Measurements from ENCODE around the gene ZBTB7C.

The ZBTB7C gene

GRCh38 chr18:48131042-48131441 lies 278.1 kb downstream of the ZBTB7C start:
- DNase-seq, result no peak
- 0 out of 2 replicates have a peak, but pooled peaks cover under 1% of the 10 kb centered on the region for H3K79me2 ChIP-seq (ENCODE audit: insufficient read depth, low read length)
- no peaks in the 10 kb centered on the region for H3K36me3 ChIP-seq (ENCODE audit: insufficient read depth, low read length)
- no peaks in the 10 kb centered on the region for H3K9me3 ChIP-seq (ENCODE audit: insufficient read depth, low read length, severe bottlenecking)
- no peak overlapping the region for H3K27ac ChIP-seq (ENCODE audit: low read length)
- H3K9ac ChIP-seq (ENCODE audit: low read depth, low read length), result no peak overlapping the region
- peaks cover 14% of the 10 kb centered on the region; the same call in 1 of the 2 replicates for H4K20me1 ChIP-seq (ENCODE audit: insufficient read depth, low read length)
- TF ChIP-seq CTCF (IDR thresholded peaks at IDR 0.05; ENCODE audit: borderline replicate concordance, extremely low read depth, low read length, poor library complexity, severe bottlenecking) (no peak), EZH2 (IDR thresholded peaks at IDR 0.05; ENCODE audit: borderline replicate concordance, low read depth, low read length, severe bottlenecking) (no peak)
- H3K27me3 ChIP-seq (ENCODE audit: insufficient read depth, low read length, poor library complexity), result no peaks in the 10 kb centered on the region
- H2AFZ ChIP-seq (ENCODE audit: low read depth, low read length), result no peak overlapping the region
- H3K4me2 ChIP-seq (ENCODE audit: insufficient read depth, low read length), result no peak overlapping the region
- peaks cover 24% of the 10 kb centered on the region for H3K4me1 ChIP-seq (ENCODE audit: insufficient read depth, low read length)
- ATAC-seq (ENCODE audit: insufficient read depth, low read depth), result no peak
- no peak overlapping the region for H3K4me3 ChIP-seq (ENCODE audit: low read depth in 1 of 2, low read length in 2 of 2)

GRCh38 chr18:48129621-48130082 lies 279.5 kb downstream of the ZBTB7C start:
- ATAC-seq (ENCODE audit: insufficient read depth, low read depth) (no peak), DNase-seq (no peak)
- H3K4me1 ChIP-seq (ENCODE audit: insufficient read depth, low read length), result peaks cover 11% of the 10 kb centered on the region
- no peak overlapping the region for H3K27ac ChIP-seq (ENCODE audit: low read length)
- H3K9ac ChIP-seq (ENCODE audit: low read depth, low read length), result no peak overlapping the region
- H3K4me2 ChIP-seq (ENCODE audit: insufficient read depth, low read length), result no peak overlapping the region
- no peaks in the 10 kb centered on the region for H3K9me3 ChIP-seq (ENCODE audit: insufficient read depth, low read length, severe bottlenecking)
- H3K79me2 ChIP-seq (ENCODE audit: insufficient read depth, low read length), result no peaks in the 10 kb centered on the region
- no peak overlapping the region for H2AFZ ChIP-seq (ENCODE audit: low read depth, low read length)
- no peaks in the 10 kb centered on the region for H3K27me3 ChIP-seq (ENCODE audit: insufficient read depth, low read length, poor library complexity)
- no peak overlapping the region for H3K4me3 ChIP-seq (ENCODE audit: low read depth in 1 of 2, low read length in 2 of 2)
- H4K20me1 ChIP-seq (ENCODE audit: insufficient read depth, low read length), result peaks cover 17% of the 10 kb centered on the region; the same call in 1 of the 2 replicates
- no peaks in the 10 kb centered on the region for H3K36me3 ChIP-seq (ENCODE audit: insufficient read depth, low read length)
- TF ChIP-seq EZH2 (IDR thresholded peaks at IDR 0.05; ENCODE audit: borderline replicate concordance, low read depth, low read length, severe bottlenecking) (no peak), CTCF (IDR thresholded peaks at IDR 0.05; ENCODE audit: borderline replicate concordance, extremely low read depth, low read length, poor library complexity, severe bottlenecking) (no peak)

- Histone ChIP-seq H3K36me3 (ENCODE audit: insufficient read depth, low read length) (no peaks in the 10 kb centered on the region), H3K27ac (ENCODE audit: low read length) (no peak overlapping the region), H3K4me3 (ENCODE audit: low read depth in 1 of 2, low read length in 2 of 2) (no peak overlapping the region), H3K27me3 (ENCODE audit: insufficient read depth, low read length, poor library complexity) (no peaks in the 10 kb centered on the region), H4K20me1 (ENCODE audit: insufficient read depth, low read length) (peaks cover 21% of the 10 kb centered on the region), H3K4me1 (ENCODE audit: insufficient read depth, low read length) (no peaks in the 10 kb centered on the region), H3K9me3 (ENCODE audit: insufficient read depth, low read length, severe bottlenecking) (no peaks in the 10 kb centered on the region), H3K4me2 (ENCODE audit: insufficient read depth, low read length) (no peak overlapping the region), H2AFZ (ENCODE audit: low read depth, low read length) (no peak overlapping the region), H3K9ac (ENCODE audit: low read depth, low read length) (no peak overlapping the region), H3K79me2 (ENCODE audit: insufficient read depth, low read length) (no peaks in the 10 kb centered on the region)
- no peak for DNase-seq
- ATAC-seq (ENCODE audit: insufficient read depth, low read depth), result no peak
- no peak for TF ChIP-seq CTCF (IDR thresholded peaks at IDR 0.05; ENCODE audit: borderline replicate concordance, extremely low read depth, low read length, poor library complexity, severe bottlenecking)
- TF ChIP-seq EZH2 (IDR thresholded peaks at IDR 0.05; ENCODE audit: borderline replicate concordance, low read depth, low read length, severe bottlenecking), result no peak
These were observed 281.6 kb downstream of the ZBTB7C start for GRCh38 chr18:48127606-48128005.

GRCh38 chr18:48126240-48126639 lies 282.9 kb downstream of the ZBTB7C start:
- no peaks in the 10 kb centered on the region for H3K36me3 ChIP-seq (ENCODE audit: insufficient read depth, low read length)
- H3K79me2 ChIP-seq (ENCODE audit: insufficient read depth, low read length), result no peaks in the 10 kb centered on the region
- no peaks in the 10 kb centered on the region for H3K4me1 ChIP-seq (ENCODE audit: insufficient read depth, low read length)
- ATAC-seq (ENCODE audit: insufficient read depth, low read depth) (no peak), DNase-seq (no peak)
- no peak overlapping the region for H3K4me3 ChIP-seq (ENCODE audit: low read depth in 1 of 2, low read length in 2 of 2)
- H3K27me3 ChIP-seq (ENCODE audit: insufficient read depth, low read length, poor library complexity), result no peaks in the 10 kb centered on the region
- no peak for TF ChIP-seq EZH2 (IDR thresholded peaks at IDR 0.05; ENCODE audit: borderline replicate concordance, low read depth, low read length, severe bottlenecking)
- peaks cover 21% of the 10 kb centered on the region for H4K20me1 ChIP-seq (ENCODE audit: insufficient read depth, low read length)
- H3K27ac ChIP-seq (ENCODE audit: low read length), result no peak overlapping the region
- H3K9ac ChIP-seq (ENCODE audit: low read depth, low read length), result no peak overlapping the region
- H2AFZ ChIP-seq (ENCODE audit: low read depth, low read length), result no peak overlapping the region
- no peaks in the 10 kb centered on the region for H3K9me3 ChIP-seq (ENCODE audit: insufficient read depth, low read length, severe bottlenecking)
- H3K4me2 ChIP-seq (ENCODE audit: insufficient read depth, low read length), result no peak overlapping the region
